IMR-90 (cell line): ENCODE measurements around the gene ZNF844. TPM values are rescaled to one million over a fixed set of nuclear protein-coding genes. Genes with fewer than 3 reads are reported as not detected.

ENCODE experiments used
- ATAC-seq: fragments of 200-7000 bp; cut with Tn5 transposase; 2 replicates; pipeline ENCODE4 v1.9.1; 2020; ENCODE audit warnings: low read depth, mild to moderate bottlenecking, moderate library complexity
- BruUV-seq: library from RNA; stranded (reverse); fragments of 400-500 nt; replicated peaks from 2 replicates; lab custom pipeline; 2021; lab: Mats Ljungman, UMichigan
- CTCF ChIA-PET: fragments of 300-600 bp; formaldehyde crosslinking; extraction: SDS; loops from one replicate; lab custom pipeline; 2021; ENCODE audit warnings: antibody characterized with exemption; lab: Yijun Ruan, JAX
- POLR2A ChIA-PET: fragments of 300-600 bp; sonication (Branson Sonifier 250); formaldehyde crosslinking; loops from one replicate; lab custom pipeline; 2022; ENCODE audit warnings: antibody characterized with exemption; ENCODE audit not compliant: unreplicated experiment; lab: Charles Lee
- DNase-seq: peaks from one replicate; pipeline ENCODE4 v3.0.0; 2013
- H2AFZ ChIP-seq: replicated peaks from 2 replicates; pipeline ENCODE3; 2013; ENCODE audit warnings: low read length, mild to moderate bottlenecking; ENCODE audit not compliant: poor library complexity
- H2AK5ac ChIP-seq: 2 replicates; pipeline ENCODE4 v1.6.1; 2013; ENCODE audit warnings: low read depth, low read length, inconsistent platforms
- H2AK9ac ChIP-seq: replicated peaks from 2 replicates; pipeline ENCODE3; 2013; ENCODE audit warnings: mild to moderate bottlenecking, low read depth, low read length, moderate library complexity; ENCODE audit not compliant: poor library complexity
- H2BK120ac ChIP-seq: 2 replicates; pipeline ENCODE4 v1.6.1; 2013; ENCODE audit warnings: low read depth, low read length, inconsistent platforms
- H2BK15ac ChIP-seq: 3 replicates; pipeline ENCODE4 v1.6.1; 2013; ENCODE audit warnings: low read depth, low read length, inconsistent platforms
- H2BK20ac ChIP-seq: 2 replicates; pipeline ENCODE4 v1.6.1; 2013; ENCODE audit warnings: low read depth, mild to moderate bottlenecking, inconsistent platforms, low read length, moderate library complexity
- H2BK5ac ChIP-seq: 2 replicates; pipeline ENCODE4 v1.6.1; 2013; ENCODE audit warnings: mild to moderate bottlenecking, low read depth, low read length, inconsistent platforms; ENCODE audit not compliant: poor library complexity, severe bottlenecking
- H3K14ac ChIP-seq: replicated peaks from 2 replicates; pipeline ENCODE4 v1.6.1; 2013; ENCODE audit warnings: low read depth, low read length, inconsistent platforms
- H3K18ac ChIP-seq: 2 replicates; pipeline ENCODE4 v1.6.1; 2013; ENCODE audit warnings: low read depth, low read length, control low read depth
- H3K23ac ChIP-seq: 2 replicates; pipeline ENCODE4 v1.6.1; 2013; ENCODE audit warnings: low read depth, low read length, inconsistent platforms
- H3K27ac ChIP-seq: 2 replicates; pipeline ENCODE4 v1.5.1; 2013; ENCODE audit warnings: mild to moderate bottlenecking, control low read depth, low read length; ENCODE audit not compliant: insufficient read depth
- H3K27me3 ChIP-seq: 2 replicates; pipeline ENCODE4 v1.6.1; 2013; ENCODE audit warnings: low read length; ENCODE audit not compliant: control insufficient read depth, insufficient read depth
- H3K36me3 ChIP-seq: 2 replicates; pipeline ENCODE4 v1.6.1; 2013; ENCODE audit warnings: low read length, mixed read lengths; ENCODE audit not compliant: control insufficient read depth, insufficient read depth
- H3K4ac ChIP-seq: 2 replicates; pipeline ENCODE4 v1.6.1; 2013; ENCODE audit warnings: low read depth, low read length, inconsistent platforms
- H3K4me1 ChIP-seq: 2 replicates; pipeline ENCODE4 v1.6.1; 2013; ENCODE audit warnings: low read length, mixed read lengths; ENCODE audit not compliant: control insufficient read depth, insufficient read depth
- H3K4me2 ChIP-seq: 2 replicates; pipeline ENCODE4 v1.6.1; 2013; ENCODE audit warnings: low read depth, mild to moderate bottlenecking, control low read depth, low read length, moderate library complexity
- H3K4me3 ChIP-seq: 2 replicates; pipeline ENCODE4 v1.5.1; 2013; ENCODE audit warnings: low read depth, mild to moderate bottlenecking, control low read depth, low read length, moderate library complexity; ENCODE audit not compliant: insufficient read depth
- H3K56ac ChIP-seq: 2 replicates; pipeline ENCODE4 v1.6.1; 2013; ENCODE audit warnings: low read length, inconsistent platforms; ENCODE audit not compliant: insufficient read depth; ENCODE audit errors: extremely low read depth
- H3K79me1 ChIP-seq, 2 experiments: 2 replicates each; pipeline ENCODE4 v1.6.1; 2013; ENCODE audit warnings: low read length in 2 of 2, inconsistent platforms in 1 of 2, low read depth in 1 of 2
- H3K9ac ChIP-seq: 2 replicates; pipeline ENCODE4 v1.6.1; 2013; ENCODE audit warnings: low read depth, low read length, control low read depth
- H3K9me1 ChIP-seq: 2 replicates; pipeline ENCODE4 v1.6.1; 2013; ENCODE audit warnings: low read length, inconsistent platforms; ENCODE audit not compliant: insufficient read depth
- H3K9me3 ChIP-seq: 2 replicates; pipeline ENCODE4 v1.6.1; 2013; ENCODE audit warnings: low read length; ENCODE audit not compliant: control insufficient read depth, insufficient read depth
- H4K20me1 ChIP-seq: 2 replicates; pipeline ENCODE4 v1.6.1; 2013; ENCODE audit warnings: low read length, inconsistent platforms; ENCODE audit not compliant: insufficient read depth
- H4K5ac ChIP-seq: 2 replicates; pipeline ENCODE4 v1.6.1; 2013; ENCODE audit warnings: mild to moderate bottlenecking, low read depth, low read length, control low read depth
- H4K8ac ChIP-seq, 2 experiments: 2 replicates each; pipeline ENCODE4 v1.6.1; 2013; ENCODE audit warnings: low read depth in 2 of 2, low read length in 2 of 2, control low read depth in 1 of 2, inconsistent platforms in 1 of 2
- H4K91ac ChIP-seq: 2 replicates; pipeline ENCODE4 v1.6.1; 2013; ENCODE audit warnings: low read depth, low read length, inconsistent platforms; ENCODE audit not compliant: insufficient read depth
- BHLHE40 ChIP-seq: fragments of 150-350 bp; IDR thresholded peaks from 2 replicates; pipeline ENCODE4 v1.6.1; 2016; ENCODE audit warnings: mild to moderate bottlenecking, low read depth, low read length
- CHD1 ChIP-seq: IDR thresholded peaks from 2 replicates; pipeline ENCODE4 v1.6.1; 2012; ENCODE audit warnings: low read depth, low read length, improper control_type of control experiment
- MAFK ChIP-seq: IDR thresholded peaks from 2 replicates; pipeline ENCODE4 v1.6.1; 2012; ENCODE audit warnings: low read depth, low read length, improper control_type of control experiment
- MXI1 ChIP-seq: IDR thresholded peaks from 2 replicates; pipeline ENCODE4 v1.6.1; 2012; ENCODE audit warnings: low read depth, mild to moderate bottlenecking, low read length, moderate library complexity, borderline replicate concordance
- NFE2L2 ChIP-seq: fragments of 150-350 bp; IDR thresholded peaks from 2 replicates; pipeline ENCODE4 v1.6.1; 2016; ENCODE audit warnings: low read depth, mild to moderate bottlenecking, low read length
- RFX5 ChIP-seq: IDR thresholded peaks from 2 replicates; pipeline ENCODE4 v1.8.0; 2012; ENCODE audit warnings: low read depth, mild to moderate bottlenecking, low read length, moderate library complexity
- WGBS, 2 experiments: methylation state at CpG; one replicate each; pipeline versions ENCODE4 v1.1.5 to v1.1.7; 2013; ENCODE audit warnings: missing lambda C conversion rate in 2 of 2; ENCODE audit not compliant: insufficient read length in 1 of 2; ENCODE audit errors: extremely low coverage in 2 of 2; 5-methylcytosine and 5-hydroxymethylcytosine counted together
- dilution Hi-C: fragments of 300-500 bp; cut with HindIII; formaldehyde crosslinking; loops from one replicate; pipeline ENCODE4 v1.14.3; 2018; ENCODE audit warnings: low sequenced_read_pairs; ENCODE audit not compliant: unreplicated experiment
- in situ Hi-C: fragments of 300-500 bp; cut with MboI; formaldehyde crosslinking; loops from 3 replicates; pipeline ENCODE4 v1.14.3; 2019; ENCODE audit warnings: low sequenced_read_pairs, inconsistent platforms, mixed read lengths
- intact Hi-C: fragments of 100-400 bp; cut with micrococcal nuclease; formaldehyde crosslinking; loops from 2 replicates; pipeline ENCODE4 v1.10.0; 2022
- polyA plus RNA-seq, 3 experiments: library from polyadenylated mRNA; depleted of rRNA; stranded (reverse); fragments of >200 nt; gene quantifications; 2 replicates each; pipeline ENCODE4 v1.2.3, GENCODE V29; 2012; ENCODE audit warnings: low replicate concordance in 1 of 3
- total RNA-seq: library from RNA; depleted of rRNA; stranded (reverse); fragments of >200 nt; gene quantifications from 2 replicates; pipeline ENCODE4 v1.2.3, GENCODE V29; 2012

Gene ZNF844
- total and polyA plus RNA-seq, 2 of the 4 experiments (the other 2 are of a cell fraction), result 1.6 to 12.0 TPM

DNA sequence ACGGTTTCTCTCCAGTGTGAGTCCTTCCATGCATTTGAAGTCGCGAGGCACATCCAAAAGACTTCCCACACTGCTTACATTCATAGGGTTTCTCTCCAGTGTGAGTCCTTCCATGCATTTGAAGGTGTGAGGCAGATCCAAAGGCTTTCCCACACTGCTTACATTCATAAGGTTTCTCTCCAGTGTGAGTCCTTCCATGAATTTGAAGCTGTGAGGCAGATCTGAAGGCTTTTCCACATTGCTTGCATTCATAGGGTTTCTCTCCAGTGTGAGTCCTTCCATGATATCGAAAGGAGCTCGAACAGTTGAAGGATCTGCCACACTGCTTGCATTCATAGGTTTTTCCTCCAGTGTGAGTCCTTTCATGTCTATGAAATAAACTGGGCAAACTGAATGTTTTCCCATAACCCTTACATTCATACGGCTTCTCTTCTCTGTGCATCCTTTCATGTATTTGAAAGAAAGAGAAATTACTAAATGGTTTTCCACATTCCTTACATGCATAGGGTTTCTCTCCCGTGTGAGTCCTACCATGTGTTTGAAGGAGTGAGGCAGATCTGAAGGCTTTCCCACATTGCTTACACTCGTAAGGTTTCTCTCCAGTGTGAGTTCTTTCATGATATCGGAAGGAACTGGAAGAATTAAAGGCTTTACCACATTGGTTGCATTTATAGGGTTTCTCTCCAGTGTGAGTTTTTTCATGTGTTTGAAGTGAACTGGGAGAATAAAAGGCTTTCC lies 49.3 kb upstream of the ZNF844 start:
- Histone ChIP-seq H2BK120ac (no peak overlapping the region), H2AK9ac (no peak overlapping the region), H3K14ac (no peak overlapping the region), H3K18ac (no peak overlapping the region), H4K5ac (no peak overlapping the region), H3K4ac (no peak overlapping the region), H2BK5ac (no peak overlapping the region), H3K9me1 (no peaks in the 10 kb centered on the region), H3K36me3 (peaks cover 56% of the 10 kb centered on the region), H3K4me3 (no peak overlapping the region), H3K9ac (no peak overlapping the region), H3K27ac (no peak overlapping the region), H3K56ac (no peak overlapping the region), H3K27me3 (no peaks in the 10 kb centered on the region), H3K23ac (no peak overlapping the region), H3K4me1 (no peaks in the 10 kb centered on the region), H2BK20ac (no peak overlapping the region), H2BK15ac (no peak overlapping the region), H3K9me3 (peaks cover 75% of the 10 kb centered on the region), H4K91ac (no peak overlapping the region), H2AFZ (no peak overlapping the region), H3K79me1 (peaks cover 5 to 11% of the 10 kb centered on the region in 2 experiments), H4K20me1 (no peaks in the 10 kb centered on the region), H4K8ac (no peak overlapping the region), H2AK5ac (no peak overlapping the region), H3K4me2 (no peak overlapping the region)
- POLR2A ChIA-PET, result no interaction called here
- ATAC-seq (no peak), DNase-seq (no peak)
- in situ Hi-C loops, result no loop called here
- CTCF ChIA-PET, result no interaction called here
- TF ChIP-seq NFE2L2, result no peak
- TF ChIP-seq RFX5, result no peak
- no peak for TF ChIP-seq MXI1
- TF ChIP-seq MAFK, result no peak
- TF ChIP-seq CHD1, result no peak
- no peak for TF ChIP-seq BHLHE40
- dilution Hi-C loops, result no loop called here
- no TSS peak for BruUV-seq
- intact Hi-C loops, result no loop called here
- WGBS, 2 experiments, result no CpG with 5 or more reads among the region's 9 CpGs
